ENCODE measurements around the gene MLYCD. TPM values are rescaled to one million over a fixed set of nuclear protein-coding genes. Genes with fewer than 3 reads are reported as not detected.

Gene MLYCD
- polyA plus RNA-seq, 4 donors, result 2.1 to 5.9 (median 4.1) TPM

- peak in 1 of 4 donors; percentile 51 for DNase-seq (ENCODE audit: low read depth in 4 of 4, low spot score in 3 of 4)
Observed at GRCh38 chr16:83952940-83953795, 54.3 kb downstream of the MLYCD start, which contains the start of gene OSGIN1. OSGIN1 (plus strand) TSS chr16:83953240; CDS start chr16:83957672, 4,432 bp downstream.

GRCh38 chr16:83953796-83954576 lies 55.1 kb downstream of the MLYCD start:
- DNase-seq (ENCODE audit: low read depth in 4 of 4, low spot score in 3 of 4), result no peak

GRCh38 chr16:83954577-83955016 lies 55.7 kb downstream of the MLYCD start:
- DNase-seq (ENCODE audit: low read depth in 4 of 4, low spot score in 3 of 4), result no peak

- DNase-seq (ENCODE audit: low read depth in 4 of 4, low spot score in 3 of 4), result no peak
Observed at GRCh38 chr16:83955218-83956130, 56.6 kb downstream of the MLYCD start.

GRCh38 chr16:83956336-83957289 lies 57.7 kb downstream of the MLYCD start:
- peak in 2 of 4 donors; percentile 31 to 60 for DNase-seq (ENCODE audit: low read depth in 4 of 4, low spot score in 3 of 4)

- DNase-seq (ENCODE audit: low read depth in 4 of 4, low spot score in 3 of 4), result no peak
Observed at GRCh38 chr16:83957296-83957855, 58.5 kb downstream of the MLYCD start.

GRCh38 chr16:83958137-83958845 lies 59.4 kb downstream of the MLYCD start:
- no peak for DNase-seq (ENCODE audit: low read depth in 4 of 4, low spot score in 3 of 4)

GRCh38 chr16:83958846-83959565 lies 60.1 kb downstream of the MLYCD start:
- DNase-seq (ENCODE audit: low read depth in 4 of 4, low spot score in 3 of 4), result no peak

- DNase-seq (ENCODE audit: low read depth in 4 of 4, low spot score in 3 of 4), result no peak
Observed at GRCh38 chr16:83959656-83960434, 60.9 kb downstream of the MLYCD start.

- DNase-seq (ENCODE audit: low read depth in 4 of 4, low spot score in 3 of 4), result no peak
Observed at GRCh38 chr16:83960521-83961249, 61.8 kb downstream of the MLYCD start.

GRCh38 chr16:83961591-83961990 lies 62.7 kb downstream of the MLYCD start:
- DNase-seq (ENCODE audit: low read depth in 4 of 4, low spot score in 3 of 4), result no peak

- DNase-seq (ENCODE audit: low read depth in 4 of 4, low spot score in 3 of 4), result no peak
Observed at GRCh38 chr16:83963277-83964119, 64.6 kb downstream of the MLYCD start.

- no peak for DNase-seq (ENCODE audit: low read depth in 4 of 4, low spot score in 3 of 4)
Observed at GRCh38 chr16:83964684-83965443, 65.9 kb downstream of the MLYCD start.

GRCh38 chr16:83965444-83966152 lies 66.7 kb downstream of the MLYCD start:
- no peak for DNase-seq (ENCODE audit: low read depth in 4 of 4, low spot score in 3 of 4)

All from left renal pelvis (tissue), 4 donors.